Activated naive CD8-positive, alpha-beta T cell treated with anti-CD3 and anti-CD28 coated beads for 36 hours (primary cell): ENCODE data around the gene ZFP3. TPM values are rescaled to one million over a fixed set of nuclear protein-coding genes. Genes with fewer than 3 reads are reported as not detected.
"Not testable (repeated sequence)": the region's sequence is repeated elsewhere in the genome, so short reads cannot be mapped to it uniquely, and the experiment has no call there.

Experiments
- DNase-seq: peaks from one replicate; pipeline ENCODE4 v3.0.0; 2021
- H3K27ac Mint-ChIP-seq: one replicate; pipeline ENCODE4 v1.8.0; 2022; ENCODE audit warnings: mild to moderate bottlenecking, moderate library complexity, mixed read lengths
- H3K27me3 Mint-ChIP-seq: one replicate; pipeline ENCODE4 v1.8.0; 2022; ENCODE audit warnings: mild to moderate bottlenecking, mixed read lengths
- H3K36me3 Mint-ChIP-seq: one replicate; pipeline ENCODE4 v1.8.0; 2021; ENCODE audit warnings: mild to moderate bottlenecking, mixed read lengths
- H3K4me1 Mint-ChIP-seq: one replicate; pipeline ENCODE4 v1.8.0; 2021; ENCODE audit warnings: mixed read lengths
- H3K4me3 Mint-ChIP-seq: one replicate; pipeline ENCODE4 v1.8.0; 2022; ENCODE audit warnings: mild to moderate bottlenecking, moderate library complexity, mixed read lengths
- H3K9me3 Mint-ChIP-seq: one replicate; pipeline ENCODE4 v1.8.0; 2022; ENCODE audit warnings: mixed read lengths
- total RNA-seq, 2 experiments: library from RNA; stranded (reverse); gene quantifications; one replicate each; pipeline ENCODE4 v1.2.3, GENCODE V29; 2021

ZFP3 gene
- total RNA-seq, 2 experiments from 2014 or later: 2.3 to 2.4 TPM

DNA sequence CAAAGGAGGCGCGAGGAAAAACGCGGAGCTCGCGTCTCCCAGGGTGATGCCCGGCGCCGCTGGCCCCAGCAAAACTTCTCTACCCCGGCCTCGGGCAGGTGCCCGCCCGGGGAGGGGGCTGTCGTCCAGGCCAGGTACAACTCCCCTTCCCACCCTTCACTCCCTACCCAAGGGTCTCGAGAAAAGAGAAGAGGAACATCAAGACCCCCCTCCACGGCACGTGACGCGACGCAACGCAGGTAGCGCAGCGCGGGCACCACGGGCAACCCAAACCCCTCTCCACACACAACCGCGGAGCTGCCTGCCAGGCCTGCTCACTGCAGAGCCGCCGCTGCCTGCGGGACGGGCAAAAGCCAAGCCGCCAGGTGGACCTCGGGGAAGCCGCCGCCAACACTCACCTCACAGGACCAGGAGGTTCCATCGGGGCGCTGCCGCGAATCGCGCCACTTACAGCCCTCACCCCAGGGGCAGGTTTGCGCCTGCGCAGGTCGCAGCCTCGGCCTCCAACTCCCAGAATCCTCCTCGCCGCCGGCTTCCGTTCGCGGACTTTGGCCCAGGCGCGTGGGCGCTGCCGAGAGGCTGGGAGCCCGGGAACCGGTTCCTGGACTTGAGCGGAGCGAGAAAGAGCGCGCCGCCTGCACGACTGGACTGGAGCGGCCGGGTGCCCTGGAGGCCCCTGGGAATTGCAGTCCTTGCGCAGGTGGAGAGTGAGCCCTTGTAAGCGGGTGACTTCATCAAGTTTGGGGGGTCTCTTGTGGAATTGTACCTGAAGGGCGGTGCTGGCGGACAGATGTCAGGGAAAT lies 33.3 kb downstream of the ZFP3 start, which contains the start of gene ZNF232:
Gene ZNF232, minus strand, starts transcription at position 477 of the 803 bp plus-strand sequence. Its CDS starts 56 bp downstream, at position 421.
- peak within 1 kb of the TSS; percentile 82 for H3K4me3 Mint-ChIP-seq
- H3K4me1 Mint-ChIP-seq: peaks cover 25% of the 10 kb centered on the region
- H3K27me3 Mint-ChIP-seq: peaks cover 22% of the 10 kb centered on the region
- peaks cover 78% of the 10 kb centered on the region for H3K36me3 Mint-ChIP-seq
- peak within 1 kb of the TSS; percentile 80 for H3K27ac Mint-ChIP-seq
- DNase-seq: peak; percentile 96
- H3K9me3 Mint-ChIP-seq: peaks cover 6% of the 10 kb centered on the region

DNA sequence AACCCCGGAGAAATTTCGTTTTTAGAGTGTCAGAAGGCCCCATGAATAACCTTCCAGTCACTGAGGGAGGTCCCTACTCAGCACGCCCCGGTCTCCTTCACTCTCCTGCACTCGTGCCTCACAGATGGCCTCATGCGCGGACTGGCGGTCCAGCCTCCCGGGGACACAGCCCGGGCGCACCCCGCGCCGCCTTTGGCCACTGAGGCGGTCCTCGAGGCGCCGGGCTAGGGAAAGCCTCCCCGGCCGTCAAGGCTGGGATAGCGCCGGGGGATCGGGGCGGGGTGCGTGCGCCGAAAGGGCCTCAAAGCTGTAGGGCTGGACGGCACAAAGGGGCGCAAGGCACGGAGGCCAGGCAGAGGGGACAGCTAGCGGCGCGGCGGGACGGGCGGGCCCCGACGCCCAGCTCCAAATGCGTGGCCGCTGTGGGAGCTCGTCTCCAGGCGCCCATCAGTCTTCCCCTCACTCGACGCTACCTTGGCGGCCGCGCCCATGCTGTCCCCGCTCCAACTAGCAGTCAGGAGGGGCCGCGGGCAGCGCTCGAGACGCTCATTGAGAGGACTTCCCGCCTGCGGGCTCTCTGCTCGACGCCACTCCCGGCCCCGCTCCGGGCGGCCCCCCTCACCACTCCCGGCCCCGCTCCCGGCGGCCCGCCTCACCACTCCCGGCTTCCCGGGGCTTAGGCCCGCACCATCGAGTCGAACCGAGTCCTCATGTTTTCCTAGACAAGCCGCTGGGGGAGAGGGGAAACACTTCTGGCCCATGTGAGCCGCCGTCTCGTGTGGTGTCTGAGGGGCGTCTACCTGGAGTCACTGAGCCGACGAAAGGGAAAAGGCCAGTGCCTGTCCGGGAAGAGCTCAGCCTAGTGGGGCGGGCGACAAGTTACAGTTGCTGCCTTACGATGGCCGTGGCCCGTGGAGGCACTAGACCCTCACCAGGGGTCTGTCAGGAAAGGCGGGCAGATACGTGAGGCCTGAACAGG lies 37.7 kb downstream of the ZFP3 start, which contains the start of gene USP6:
Gene USP6, plus strand, starts transcription at position 360 of the 979 bp plus-strand sequence. CDS start 14,336 bp downstream, outside the sequence.
- H3K27me3 Mint-ChIP-seq: peaks cover 43% of the 10 kb centered on the region
- DNase-seq: no peak

DNA sequence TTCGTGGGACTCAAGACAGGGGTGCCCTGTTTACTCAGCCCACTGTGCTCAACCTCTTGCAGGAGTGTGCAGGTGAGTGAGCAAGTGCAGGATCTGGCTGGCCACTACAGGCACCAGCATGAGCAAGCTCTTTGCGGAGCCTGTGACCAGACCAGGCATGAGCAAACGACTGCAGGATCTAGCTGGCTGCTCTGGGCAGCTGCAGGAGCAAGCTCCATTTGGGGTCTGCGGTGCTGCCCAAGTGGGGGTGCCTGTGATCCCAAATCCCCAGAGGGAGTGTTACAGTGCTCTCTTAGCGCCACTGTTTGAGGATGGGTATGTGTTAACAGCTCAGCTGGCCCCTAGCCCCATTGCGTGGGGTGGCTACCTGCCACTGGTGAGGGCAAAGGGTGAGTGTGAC lies 40.0 kb downstream of the ZFP3 start:
- peaks cover 1% of the 10 kb centered on the region for H3K4me1 Mint-ChIP-seq
- no peak overlapping the region for H3K27ac Mint-ChIP-seq
- peaks cover 31% of the 10 kb centered on the region for H3K36me3 Mint-ChIP-seq
- H3K4me3 Mint-ChIP-seq: no peak overlapping the region
- DNase-seq: no peak
- peaks cover 3% of the 10 kb centered on the region for H3K9me3 Mint-ChIP-seq
- H3K27me3 Mint-ChIP-seq: peaks cover 54% of the 10 kb centered on the region

More for the DNA sequence above, 37.7 kb downstream of the ZFP3 start, which contains the start of gene USP6:
- Mint-ChIP-seq H3K36me3 (peaks cover 41% of the 10 kb centered on the region), H3K9me3 (peaks cover 3% of the 10 kb centered on the region), H3K4me3 (no peak within 1 kb of the TSS), H3K27ac (no peak within 1 kb of the TSS), H3K4me1 (peaks cover 5% of the 10 kb centered on the region)

DNA sequence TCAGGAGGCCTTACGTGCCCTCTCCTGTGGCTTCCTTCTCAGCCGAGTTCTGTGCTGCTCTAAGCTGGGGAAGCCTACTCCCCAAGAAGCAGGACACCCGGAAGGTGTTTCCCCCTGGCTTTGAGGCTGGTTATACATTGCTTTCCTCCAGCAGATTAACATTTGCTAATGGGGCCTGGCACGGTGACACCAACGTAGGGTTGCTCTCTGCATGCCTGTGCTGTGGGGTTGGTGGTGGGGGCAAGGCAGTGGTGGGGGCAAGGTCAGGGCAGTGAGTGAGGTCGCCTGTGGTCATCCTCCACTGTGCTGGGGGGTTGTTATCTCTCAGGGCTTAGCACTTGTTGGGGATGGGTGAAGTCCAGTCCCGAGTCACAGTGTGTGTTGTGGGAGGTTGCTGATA lies 41.8 kb downstream of the ZFP3 start:
- peaks cover 59% of the 10 kb centered on the region for H3K27me3 Mint-ChIP-seq
- peaks cover 3% of the 10 kb centered on the region for H3K9me3 Mint-ChIP-seq
- H3K4me3 Mint-ChIP-seq: no peak overlapping the region
- no peak for DNase-seq
- no peaks in the 10 kb centered on the region for H3K4me1 Mint-ChIP-seq
- peaks cover 12% of the 10 kb centered on the region for H3K36me3 Mint-ChIP-seq
- H3K27ac Mint-ChIP-seq: no peak overlapping the region

DNA sequence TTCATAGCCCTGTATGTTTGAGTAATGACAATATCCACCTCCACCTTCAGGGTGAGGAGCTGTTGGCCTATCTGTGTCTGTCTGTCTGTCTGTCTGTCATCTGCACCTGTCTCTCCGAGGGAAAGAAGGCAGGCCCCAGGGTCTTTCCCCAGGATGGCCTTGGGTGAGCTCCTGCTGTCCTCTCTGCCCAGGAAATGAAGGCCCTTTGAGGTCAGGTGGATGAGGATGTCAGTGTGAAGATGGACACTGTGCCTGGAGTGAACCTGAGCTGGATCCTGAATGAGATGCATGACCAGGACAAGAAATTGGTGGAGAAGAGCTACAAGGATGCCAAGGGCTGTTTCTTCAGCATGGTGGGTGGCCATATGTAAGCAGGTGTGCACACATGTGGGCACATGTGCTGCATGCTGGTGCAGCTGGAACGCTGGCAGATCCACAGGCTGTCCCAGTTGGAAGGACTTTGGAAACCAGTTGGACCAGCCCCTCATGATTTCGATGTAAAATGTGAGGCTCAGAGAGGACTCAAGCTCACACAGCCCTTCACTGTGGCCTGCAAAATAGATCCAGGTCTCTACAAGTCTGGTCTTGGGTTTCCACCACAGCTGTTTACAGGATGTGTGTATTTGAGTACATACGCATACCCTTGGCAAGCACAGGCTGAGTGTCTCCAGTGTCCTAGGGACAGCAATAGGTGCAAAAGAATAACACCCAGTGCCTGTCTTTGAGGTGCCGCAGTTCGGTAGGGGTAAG lies 42.3 kb downstream of the ZFP3 start:
- not testable (repeated sequence) for H3K4me3 Mint-ChIP-seq, H3K4me1 Mint-ChIP-seq, H3K27ac Mint-ChIP-seq, DNase-seq, H3K9me3 Mint-ChIP-seq, H3K36me3 Mint-ChIP-seq
- peaks cover 53% of the 10 kb centered on the region for H3K27me3 Mint-ChIP-seq

DNA sequence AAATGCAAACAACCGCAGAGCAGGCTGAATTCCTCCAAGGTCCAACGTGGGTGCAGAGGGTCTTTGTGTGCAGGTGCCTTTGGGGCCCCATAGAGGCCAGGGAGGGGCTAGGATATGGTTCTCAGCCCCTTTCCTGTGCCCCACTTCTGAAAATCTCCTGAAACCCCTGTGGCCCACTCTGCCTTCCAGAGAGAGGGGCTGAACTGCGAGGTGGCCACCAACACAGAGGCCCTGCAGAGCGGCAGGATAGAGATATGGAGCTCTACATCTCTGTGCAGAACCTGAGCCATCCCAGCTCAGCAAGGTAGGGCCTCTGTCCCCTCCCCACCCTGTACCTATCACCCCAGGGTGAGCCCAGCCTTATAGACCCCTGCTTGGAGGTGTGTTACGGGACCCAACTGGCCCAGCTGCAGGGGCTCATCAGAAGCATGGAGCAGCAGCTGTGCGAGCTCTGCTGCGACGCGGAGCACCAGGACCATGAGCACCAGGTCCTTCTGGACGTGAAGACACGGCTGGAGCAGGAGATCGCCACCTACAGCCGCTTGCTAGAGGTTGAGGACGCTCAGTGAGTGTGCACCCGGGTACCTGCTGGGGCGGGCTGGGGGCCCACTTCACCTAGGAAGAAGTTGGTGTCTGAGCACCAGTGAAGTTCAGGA lies 43.0 kb downstream of the ZFP3 start:
- H3K27ac Mint-ChIP-seq: no peak overlapping the region
- H3K36me3 Mint-ChIP-seq: peaks cover 6% of the 10 kb centered on the region

DNA sequence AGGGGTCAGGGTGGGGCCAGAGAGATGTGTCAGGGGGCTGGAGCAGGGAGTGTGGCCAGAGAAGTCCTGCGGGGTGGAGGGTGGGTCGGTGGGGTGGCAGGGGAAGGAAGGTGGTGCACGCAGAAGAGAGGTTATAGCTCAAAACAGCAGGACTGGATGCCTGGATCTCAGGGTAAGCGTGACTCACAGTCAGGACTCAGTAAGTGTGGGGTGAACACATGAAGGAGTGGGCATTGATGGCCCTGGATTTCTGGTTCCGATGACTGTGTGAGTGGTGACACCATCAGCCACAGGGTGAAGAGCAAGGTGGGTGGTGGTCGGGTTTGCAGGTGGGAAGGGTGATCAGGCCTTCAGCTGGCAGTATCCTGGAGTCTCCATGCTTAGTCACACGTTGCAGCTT lies 43.8 kb downstream of the ZFP3 start:
- H3K4me3 Mint-ChIP-seq, H3K36me3 Mint-ChIP-seq, H3K27ac Mint-ChIP-seq, H3K9me3 Mint-ChIP-seq, H3K4me1 Mint-ChIP-seq, DNase-seq: not testable (repeated sequence)
- peaks cover 50% of the 10 kb centered on the region for H3K27me3 Mint-ChIP-seq

More for the DNA sequence above, 43.0 kb downstream of the ZFP3 start:
- DNase-seq: no peak
- Mint-ChIP-seq H3K27me3 (peaks cover 54% of the 10 kb centered on the region), H3K4me1 (no peaks in the 10 kb centered on the region), H3K4me3 (peak overlapping the region; percentile 16), H3K9me3 (peaks cover 3% of the 10 kb centered on the region)

DNA sequence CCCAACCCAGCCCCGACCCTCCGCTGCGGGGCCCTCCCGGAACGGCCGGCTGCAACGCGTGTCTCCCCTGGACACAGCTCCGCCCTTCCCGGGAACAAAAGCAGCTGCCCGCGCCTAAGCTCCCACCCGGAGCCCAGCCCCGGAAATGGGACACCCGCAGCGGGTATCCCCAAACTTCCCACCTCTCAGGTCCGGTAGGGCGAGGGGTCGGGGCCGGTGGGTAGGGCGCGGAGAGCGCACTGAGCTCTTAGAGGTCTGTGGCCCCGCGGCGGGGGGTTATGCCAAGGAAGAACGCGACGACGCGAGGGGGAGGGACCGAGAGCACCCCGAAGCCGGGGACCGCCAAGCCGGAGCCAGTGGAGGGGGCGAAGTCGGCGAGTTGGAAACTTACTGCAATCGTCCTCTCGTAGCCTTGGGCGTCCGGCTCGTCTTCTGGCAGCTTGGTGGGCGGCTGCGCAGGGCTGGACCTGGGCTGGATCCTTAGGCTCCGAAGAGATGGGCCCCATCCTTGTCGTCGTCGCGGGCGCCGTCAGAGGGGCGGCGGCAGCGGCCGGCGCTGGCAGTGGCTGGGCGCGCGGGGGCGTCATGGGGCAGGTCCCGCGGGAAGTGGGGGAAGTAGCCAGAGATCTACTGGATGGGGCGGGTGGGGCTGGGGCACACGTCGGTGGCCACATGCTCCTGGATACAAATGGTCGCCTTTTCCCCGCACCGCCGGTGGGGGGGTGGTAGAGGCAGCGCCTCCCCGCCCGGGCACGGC lies 44.5 kb downstream of the ZFP3 start:
- no peak overlapping the region for H3K4me3 Mint-ChIP-seq
- no peaks in the 10 kb centered on the region for H3K4me1 Mint-ChIP-seq
- no peak overlapping the region for H3K27ac Mint-ChIP-seq
- peaks cover 1% of the 10 kb centered on the region for H3K9me3 Mint-ChIP-seq
- peaks cover 46% of the 10 kb centered on the region for H3K27me3 Mint-ChIP-seq
- no peaks in the 10 kb centered on the region for H3K36me3 Mint-ChIP-seq
- peak; percentile 21 for DNase-seq

DNA sequence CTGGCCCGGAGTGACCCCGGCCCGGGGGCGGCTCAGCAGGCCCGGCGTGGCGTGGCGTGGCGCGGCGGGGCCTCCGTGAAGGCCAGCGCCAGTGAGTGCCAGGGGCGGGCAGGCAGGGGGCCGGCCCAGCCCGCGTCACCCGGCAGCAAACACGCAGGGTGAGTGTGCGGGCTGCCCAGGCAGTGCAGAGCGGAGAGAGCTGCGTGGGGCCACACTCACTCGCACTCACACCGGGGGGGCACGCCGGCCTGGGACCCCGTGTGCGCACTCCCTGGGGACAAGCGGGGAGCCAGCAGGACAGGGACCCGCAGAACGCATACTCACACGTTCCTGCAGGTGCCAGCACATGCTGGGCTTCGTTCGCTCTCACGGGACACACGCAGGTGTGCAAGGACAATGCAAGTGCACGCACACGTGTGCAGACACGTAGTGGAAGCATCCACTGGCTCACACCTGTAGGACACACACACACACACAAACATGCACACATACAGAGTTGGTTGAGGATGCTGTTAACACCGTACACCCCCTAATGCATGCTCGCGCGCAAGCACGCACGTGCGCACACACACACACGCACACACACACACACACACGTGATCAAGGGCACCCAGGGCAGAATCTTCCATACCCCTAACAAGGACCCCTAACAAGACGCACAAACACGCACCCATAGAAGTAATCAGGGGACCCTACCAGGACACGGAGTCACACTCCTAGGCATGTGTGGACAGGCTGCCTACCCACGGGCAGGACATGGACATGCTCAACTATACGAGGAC lies 45.3 kb downstream of the ZFP3 start:
- no peaks in the 10 kb centered on the region for H3K9me3 Mint-ChIP-seq
- H3K27me3 Mint-ChIP-seq: peaks cover 40% of the 10 kb centered on the region
- H3K36me3 Mint-ChIP-seq: no peaks in the 10 kb centered on the region
- DNase-seq: no peak
- no peak overlapping the region for H3K27ac Mint-ChIP-seq
- H3K4me1 Mint-ChIP-seq: no peaks in the 10 kb centered on the region
- H3K4me3 Mint-ChIP-seq: no peak overlapping the region

DNA sequence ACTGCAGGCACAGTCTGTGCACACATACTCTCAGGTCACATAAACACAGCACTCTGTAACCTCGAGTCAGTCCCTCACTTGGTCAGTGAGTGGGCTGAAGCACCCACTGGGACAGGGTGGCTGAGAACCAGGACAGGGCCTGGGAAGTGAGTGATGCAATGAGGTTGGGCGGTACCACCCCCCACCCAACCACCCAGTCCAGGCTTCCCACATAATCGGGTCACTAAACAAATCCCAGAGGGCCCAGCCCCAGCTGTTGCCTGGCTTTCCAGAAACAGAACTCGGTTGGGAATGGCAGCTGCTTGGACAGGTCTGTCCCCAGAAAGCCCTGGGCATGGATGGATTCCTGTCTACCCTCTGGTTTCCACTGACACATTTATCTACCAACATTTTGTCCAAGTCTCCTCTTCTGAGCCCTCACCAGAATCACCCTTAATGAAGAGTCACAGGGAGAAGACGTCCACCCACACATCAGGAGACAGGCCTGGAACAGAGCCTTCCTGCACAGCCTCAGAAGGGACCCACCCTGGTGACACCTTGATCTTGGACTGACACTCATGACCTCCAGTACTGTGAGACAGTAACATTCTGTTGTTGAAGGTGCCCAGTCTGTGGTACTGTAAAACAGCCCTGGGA lies 46.0 kb downstream of the ZFP3 start:
- H3K36me3 Mint-ChIP-seq, H3K27ac Mint-ChIP-seq, H3K4me3 Mint-ChIP-seq, DNase-seq, H3K4me1 Mint-ChIP-seq, H3K9me3 Mint-ChIP-seq: not testable (repeated sequence)
- peaks cover 34% of the 10 kb centered on the region for H3K27me3 Mint-ChIP-seq

DNA sequence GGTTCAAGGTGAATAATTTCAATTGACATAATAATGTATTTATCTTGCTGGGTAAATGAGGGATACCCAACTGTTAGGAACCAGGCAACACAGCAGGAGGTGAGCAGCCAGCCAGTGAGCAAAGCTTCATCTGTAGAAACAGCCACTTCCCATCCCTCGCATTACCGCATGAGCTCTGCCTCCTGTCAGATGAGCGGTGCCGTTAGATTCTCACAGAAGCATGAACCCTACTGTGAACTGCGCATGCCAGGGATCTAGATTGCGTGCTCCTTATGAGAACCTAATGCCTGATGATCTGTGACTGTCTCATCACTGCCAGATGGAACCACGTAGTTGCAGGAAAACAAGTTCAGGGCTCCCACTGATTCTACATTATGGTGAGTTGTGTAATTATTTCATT lies 46.6 kb downstream of the ZFP3 start:
- not testable (repeated sequence) for H3K4me1 Mint-ChIP-seq, H3K27ac Mint-ChIP-seq, H3K36me3 Mint-ChIP-seq, DNase-seq, H3K9me3 Mint-ChIP-seq, H3K4me3 Mint-ChIP-seq
- peaks cover 34% of the 10 kb centered on the region for H3K27me3 Mint-ChIP-seq

DNA sequence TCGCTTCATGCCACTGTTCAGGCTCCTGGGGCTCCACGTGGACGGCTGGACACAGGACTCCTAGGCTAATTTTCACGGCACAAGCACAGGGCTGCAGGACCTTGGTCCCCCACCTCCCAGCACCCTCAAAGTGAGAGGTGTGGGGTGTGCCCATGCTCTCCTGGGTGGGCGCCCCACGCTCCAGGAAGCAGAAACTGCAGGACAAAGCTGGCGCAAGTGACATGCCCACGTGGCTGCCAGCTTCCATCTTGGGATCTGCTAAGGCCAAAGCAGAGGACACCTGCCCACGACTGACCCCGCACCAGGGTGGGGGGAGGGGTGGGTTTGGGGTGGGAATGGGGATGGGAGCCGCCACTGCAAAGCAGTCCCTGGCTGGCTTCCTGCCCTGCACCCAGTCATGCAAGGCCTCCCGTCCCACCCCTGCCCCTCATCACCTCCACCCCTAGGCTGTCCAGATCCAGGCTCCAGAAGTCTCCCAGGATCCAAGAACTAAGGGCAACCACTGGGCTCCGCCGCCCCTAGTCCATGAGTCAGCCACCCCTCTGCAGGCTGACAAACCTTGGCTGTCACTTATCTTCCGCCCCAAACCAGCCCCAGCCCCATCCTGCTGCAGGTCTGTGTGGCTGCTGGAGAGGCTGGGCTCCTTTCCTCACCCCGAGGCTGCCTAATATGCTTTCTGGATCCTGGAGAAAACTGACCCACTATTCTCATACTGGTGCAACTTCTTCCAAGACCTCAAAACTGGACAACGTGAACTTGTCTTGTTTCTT lies 48.6 kb downstream of the ZFP3 start:
- Mint-ChIP-seq H3K27ac (no peak overlapping the region), H3K27me3 (peaks cover 28% of the 10 kb centered on the region), H3K9me3 (no peaks in the 10 kb centered on the region), H3K4me1 (no peaks in the 10 kb centered on the region), H3K36me3 (no peaks in the 10 kb centered on the region), H3K4me3 (no peak overlapping the region)
- DNase-seq: no peak
